HG03159 (cell line): ENCODE measurements around the gene ALPK1.
"Not testable (repeated sequence)": the region's sequence is repeated elsewhere in the genome, so short reads cannot be mapped to it uniquely, and the experiment has no call there.

ENCODE experiments used
- ATAC-seq: cut with Tn5 transposase; IDR thresholded peaks from one replicate; pipeline ENCODE4 v1.9.1; 2021; ENCODE audit warnings: mild to moderate bottlenecking, moderate library complexity; ENCODE audit not compliant: unreplicated experiment

Gene ALPK1

GRCh38 chr4:112377594-112378242, 80.5 kb downstream of the ALPK1 start:
- no peak for ATAC-seq

- no peak for ATAC-seq
These were observed 81.1 kb downstream of the ALPK1 start for GRCh38 chr4:112378243-112378620.

- no peak for ATAC-seq
These were observed 81.7 kb downstream of the ALPK1 start for GRCh38 chr4:112378858-112379257.

GRCh38 chr4:112379306-112379705, 82.1 kb downstream of the ALPK1 start:
- no peak for ATAC-seq

GRCh38 chr4:112381996-112382692, 85.0 kb downstream of the ALPK1 start:
- ATAC-seq = no peak

GRCh38 chr4:112386071-112386470, 88.9 kb downstream of the ALPK1 start:
- ATAC-seq = no peak

- no peak for ATAC-seq
These were observed 104.9 kb downstream of the ALPK1 start for GRCh38 chr4:112402098-112402497.

- ATAC-seq = no peak
These were observed 106.2 kb downstream of the ALPK1 start for GRCh38 chr4:112403101-112403945.

- ATAC-seq = no peak
These were observed 113.2 kb downstream of the ALPK1 start for GRCh38 chr4:112410364-112410763.

- ATAC-seq = no peak
These were observed 113.6 kb downstream of the ALPK1 start for GRCh38 chr4:112410804-112411203.

GRCh38 chr4:112411781-112412550, 114.8 kb downstream of the ALPK1 start:
- ATAC-seq = no peak

GRCh38 chr4:112416464-112416863, 119.3 kb downstream of the ALPK1 start:
- ATAC-seq = no peak

GRCh38 chr4:112418092-112418491, 120.9 kb downstream of the ALPK1 start:
- ATAC-seq = no peak

- no peak for ATAC-seq
These were observed 124.7 kb downstream of the ALPK1 start for GRCh38 chr4:112421911-112422310.

GRCh38 chr4:112422644-112423043, 125.5 kb downstream of the ALPK1 start:
- no peak for ATAC-seq

GRCh38 chr4:112423591-112423990, 126.4 kb downstream of the ALPK1 start:
- ATAC-seq = no peak

GRCh38 chr4:112425823-112426222, 128.7 kb downstream of the ALPK1 start:
- no peak for ATAC-seq

- ATAC-seq = no peak
These were observed 129.2 kb downstream of the ALPK1 start for GRCh38 chr4:112426416-112426815.

GRCh38 chr4:112431158-112431557, 134.0 kb downstream of the ALPK1 start:
- no peak for ATAC-seq

GRCh38 chr4:112436987-112437386, 139.8 kb downstream of the ALPK1 start:
- ATAC-seq = no peak

GRCh38 chr4:112442226-112442625, 145.1 kb downstream of the ALPK1 start:
- not testable (repeated sequence) for ATAC-seq
